Stimulated activated memory B cell treated with anti-CD40 and anti-IgM and Interleukin-4, amounts not matched to agents 10 μg/mL and 1 μg/mL and 100 μg/mL, for 72 hours (primary cell): ENCODE measurements around the gene LUZP2.

Source experiments
- ATAC-seq: fragments of 150-1000 bp; cut with Tn5 transposase; 2 replicates; pipeline ENCODE4 v1.10.0; 2021
- H3K27ac Mint-ChIP-seq: one replicate; pipeline ENCODE4 v1.8.0; 2022; ENCODE audit warnings: mild to moderate bottlenecking, mixed read lengths
- H3K27me3 Mint-ChIP-seq: one replicate; pipeline ENCODE4 v1.8.0; 2022; ENCODE audit warnings: mixed read lengths
- H3K36me3 Mint-ChIP-seq: one replicate; pipeline ENCODE4 v1.8.0; 2022; ENCODE audit warnings: mixed read lengths
- H3K4me1 Mint-ChIP-seq: one replicate; pipeline ENCODE4 v1.8.0; 2022; ENCODE audit warnings: mixed read lengths
- H3K4me3 Mint-ChIP-seq: one replicate; pipeline ENCODE4 v1.8.0; 2022; ENCODE audit warnings: mild to moderate bottlenecking, moderate library complexity, mixed read lengths
- H3K9me3 Mint-ChIP-seq: one replicate; pipeline ENCODE4 v1.8.0; 2022; ENCODE audit warnings: mixed read lengths

Gene LUZP2

DNA sequence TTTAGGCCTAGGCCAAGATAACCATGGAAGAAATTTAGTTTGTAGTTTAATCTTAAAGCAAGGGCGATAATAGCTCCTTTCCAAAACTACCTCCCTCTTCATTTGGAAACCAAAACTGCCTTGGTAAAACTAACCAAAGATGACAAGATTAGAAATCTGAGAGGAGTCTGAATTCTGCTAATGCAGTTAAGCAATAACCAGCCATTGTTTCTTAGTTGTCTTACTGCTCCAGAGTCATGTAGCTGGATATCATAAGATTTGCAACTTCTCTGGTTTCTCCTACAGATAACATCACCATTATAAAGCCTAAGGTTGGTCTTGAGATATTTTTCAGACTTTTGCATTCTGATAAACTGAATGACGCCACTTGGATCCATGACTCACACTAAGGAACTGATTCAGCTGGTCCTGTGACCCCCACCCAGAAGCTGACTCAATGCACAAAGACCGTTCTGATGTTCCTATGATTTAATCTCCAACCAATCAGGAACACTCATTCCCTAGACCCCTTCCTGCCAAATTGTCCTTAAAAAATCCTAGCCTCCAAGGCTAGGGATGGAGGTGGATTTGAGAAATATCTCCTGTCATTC, 200.8 kb downstream of the LUZP2 start:
- Mint-ChIP-seq H3K27ac (no peak overlapping the region), H3K27me3 (no peaks in the 10 kb centered on the region), H3K9me3 (peaks cover 6% of the 10 kb centered on the region), H3K4me1 (no peaks in the 10 kb centered on the region), H3K36me3 (no peaks in the 10 kb centered on the region), H3K4me3 (no peak overlapping the region)
- ATAC-seq, result no peak

DNA sequence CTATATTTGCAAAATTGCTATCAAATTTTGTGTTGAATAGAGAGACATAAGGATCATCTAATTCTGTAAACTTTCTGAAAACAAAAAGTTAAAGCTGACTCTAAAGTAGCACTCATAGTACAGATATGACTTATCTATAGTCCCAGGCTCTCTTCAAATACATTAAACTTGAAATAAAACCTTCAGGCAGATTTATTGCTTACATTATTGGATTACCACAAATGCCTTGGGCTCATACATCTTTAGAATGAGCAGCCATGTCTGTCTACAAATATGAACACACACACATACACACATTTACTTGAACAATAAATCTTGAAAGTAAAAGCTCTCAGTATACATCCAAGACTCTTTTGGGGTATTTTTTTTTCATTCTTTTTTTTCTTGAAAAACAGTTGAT, 207.9 kb downstream of the LUZP2 start:
- no peaks in the 10 kb centered on the region for H3K9me3 Mint-ChIP-seq
- no peak overlapping the region for H3K4me3 Mint-ChIP-seq
- H3K4me1 Mint-ChIP-seq, result no peaks in the 10 kb centered on the region
- no peak overlapping the region for H3K27ac Mint-ChIP-seq
- no peaks in the 10 kb centered on the region for H3K27me3 Mint-ChIP-seq
- no peaks in the 10 kb centered on the region for H3K36me3 Mint-ChIP-seq
- no peak for ATAC-seq

GRCh38 chr11:24705474-24705873, 208.6 kb downstream of the LUZP2 start:
- Mint-ChIP-seq H3K36me3 (no peaks in the 10 kb centered on the region), H3K4me1 (no peaks in the 10 kb centered on the region), H3K4me3 (no peak overlapping the region), H3K27ac (no peak overlapping the region), H3K27me3 (no peaks in the 10 kb centered on the region), H3K9me3 (no peaks in the 10 kb centered on the region)
- no peak for ATAC-seq

DNA sequence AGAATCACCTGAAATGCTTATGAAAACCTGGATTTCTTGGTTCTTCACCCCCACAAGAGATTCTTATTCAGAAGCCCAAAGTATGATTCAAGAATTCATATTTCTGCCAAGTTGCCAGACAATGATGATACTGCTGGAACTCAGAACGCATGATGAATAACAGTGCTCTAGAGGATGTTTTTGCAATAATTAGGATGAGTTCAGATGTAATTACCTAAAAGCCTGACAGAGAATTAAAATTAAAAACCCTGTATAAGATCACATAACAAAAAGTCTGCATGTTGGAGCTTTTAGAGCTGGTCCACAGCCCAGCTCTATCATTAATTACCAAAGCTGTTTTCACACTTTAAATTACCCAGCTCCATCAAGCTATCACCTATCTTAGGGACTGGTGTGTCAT, 211.8 kb downstream of the LUZP2 start:
- Mint-ChIP-seq H3K36me3 (no peaks in the 10 kb centered on the region), H3K9me3 (peaks cover 3% of the 10 kb centered on the region), H3K4me1 (no peaks in the 10 kb centered on the region), H3K27ac (no peak overlapping the region), H3K27me3 (no peaks in the 10 kb centered on the region), H3K4me3 (no peak overlapping the region)
- no peak for ATAC-seq

- ATAC-seq, result no peak
- Mint-ChIP-seq H3K4me1 (no peaks in the 10 kb centered on the region), H3K9me3 (peaks cover 3% of the 10 kb centered on the region), H3K4me3 (no peak overlapping the region), H3K27me3 (no peaks in the 10 kb centered on the region), H3K36me3 (no peaks in the 10 kb centered on the region), H3K27ac (no peak overlapping the region)
Measured at GRCh38 chr11:24709928-24710565, 213.2 kb downstream of the LUZP2 start.

DNA sequence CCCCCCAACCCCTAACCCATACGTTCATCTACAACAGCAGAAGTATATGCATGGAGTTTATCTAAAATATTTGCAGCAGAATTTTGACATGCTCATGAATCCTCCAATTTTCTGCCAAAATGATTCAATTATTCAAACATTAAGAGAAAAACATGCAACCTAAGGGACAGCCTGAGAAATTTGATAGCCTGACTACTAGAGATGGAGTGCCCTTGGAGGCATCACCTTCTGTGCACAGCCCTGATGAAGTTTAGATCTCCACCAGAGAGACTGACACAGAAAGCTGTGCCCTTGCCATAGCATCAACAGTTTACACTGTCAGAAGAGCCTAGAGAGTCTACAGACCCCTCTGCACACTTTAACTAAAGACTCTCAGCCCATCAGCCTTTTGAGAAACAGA, 217.7 kb downstream of the LUZP2 start:
- Mint-ChIP-seq H3K27me3 (no peaks in the 10 kb centered on the region), H3K9me3 (peaks cover 10% of the 10 kb centered on the region), H3K27ac (no peak overlapping the region), H3K4me1 (no peaks in the 10 kb centered on the region), H3K4me3 (no peak overlapping the region), H3K36me3 (no peaks in the 10 kb centered on the region)
- no peak for ATAC-seq

DNA sequence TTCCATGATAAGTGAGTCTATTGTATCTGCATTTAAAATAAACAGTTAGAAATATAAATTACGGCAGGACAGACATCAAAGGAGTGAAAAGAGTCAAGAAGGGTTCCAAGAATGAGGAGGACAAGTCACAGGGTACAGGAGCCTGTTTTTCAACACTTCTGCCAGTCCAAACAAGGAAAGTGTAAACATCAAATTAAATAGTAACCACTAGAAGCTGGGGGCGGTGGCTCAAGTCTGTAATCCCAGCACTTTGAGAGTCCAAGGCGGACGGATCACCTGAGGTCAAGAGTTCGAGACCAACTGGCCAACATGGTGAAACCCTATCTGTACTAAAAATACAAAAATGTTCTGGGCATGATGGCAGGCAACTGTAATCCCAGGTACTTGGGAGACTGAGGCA, 219.6 kb downstream of the LUZP2 start:
- Mint-ChIP-seq H3K9me3 (peaks cover 7% of the 10 kb centered on the region), H3K36me3 (no peaks in the 10 kb centered on the region), H3K4me3 (no peak overlapping the region), H3K27me3 (no peaks in the 10 kb centered on the region), H3K27ac (no peak overlapping the region), H3K4me1 (no peaks in the 10 kb centered on the region)
- ATAC-seq, result no peak

- Mint-ChIP-seq H3K4me3 (no peak overlapping the region), H3K27me3 (no peaks in the 10 kb centered on the region), H3K27ac (no peak overlapping the region), H3K36me3 (no peaks in the 10 kb centered on the region), H3K4me1 (no peaks in the 10 kb centered on the region), H3K9me3 (peaks cover 3% of the 10 kb centered on the region)
- ATAC-seq, result no peak
Measured at GRCh38 chr11:24723231-24723630, 226.4 kb downstream of the LUZP2 start.

DNA sequence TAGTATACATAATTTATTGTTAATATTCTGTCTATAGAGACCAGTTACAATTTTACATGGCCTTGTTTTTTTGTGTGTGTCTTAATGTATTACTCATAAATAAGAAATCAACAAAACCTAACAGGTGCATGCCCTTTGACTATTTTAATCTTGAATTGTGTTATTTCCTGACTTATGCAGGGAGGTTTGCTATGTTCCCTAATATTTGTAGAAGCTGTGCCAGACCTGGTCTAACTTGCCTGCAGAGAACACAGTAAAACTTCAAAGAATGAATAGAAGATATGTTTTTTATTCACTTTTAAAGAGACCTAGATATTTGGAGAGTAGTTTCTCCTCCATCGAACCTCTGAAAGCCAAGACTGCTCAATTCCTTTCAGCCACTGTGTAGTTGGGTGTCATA, 234.7 kb downstream of the LUZP2 start:
- peaks cover 9% of the 10 kb centered on the region for H3K9me3 Mint-ChIP-seq
- H3K4me3 Mint-ChIP-seq, result no peak overlapping the region
- H3K27ac Mint-ChIP-seq, result no peak overlapping the region
- H3K36me3 Mint-ChIP-seq, result no peaks in the 10 kb centered on the region
- H3K4me1 Mint-ChIP-seq, result no peaks in the 10 kb centered on the region
- no peak for ATAC-seq
- H3K27me3 Mint-ChIP-seq, result no peaks in the 10 kb centered on the region

GRCh38 chr11:24734742-24735237, 237.9 kb downstream of the LUZP2 start:
- no peak overlapping the region for H3K4me3 Mint-ChIP-seq
- H3K36me3 Mint-ChIP-seq, result no peaks in the 10 kb centered on the region
- peaks cover 5% of the 10 kb centered on the region for H3K9me3 Mint-ChIP-seq
- no peak overlapping the region for H3K27ac Mint-ChIP-seq
- no peak for ATAC-seq
- H3K27me3 Mint-ChIP-seq, result no peaks in the 10 kb centered on the region
- no peaks in the 10 kb centered on the region for H3K4me1 Mint-ChIP-seq

DNA sequence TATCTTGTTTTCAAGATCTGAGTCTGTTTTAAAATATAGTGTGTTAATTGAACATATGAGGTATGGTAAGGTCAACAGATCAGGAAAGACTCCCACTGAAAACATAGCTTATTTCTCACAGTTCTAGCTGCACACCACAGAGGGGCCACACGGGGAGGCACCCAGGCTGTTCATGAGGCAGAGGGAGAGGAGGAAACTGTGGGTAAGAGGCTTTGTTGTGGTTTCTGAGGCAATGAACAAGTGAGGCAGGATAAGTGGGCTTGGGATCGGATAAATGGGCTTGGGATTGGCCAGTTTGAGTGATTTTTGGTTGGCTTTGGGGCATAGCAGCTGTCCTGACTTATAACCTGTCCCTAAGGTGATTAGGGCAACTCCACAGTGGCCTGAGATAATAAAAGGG, 242.1 kb downstream of the LUZP2 start:
- no peaks in the 10 kb centered on the region for H3K36me3 Mint-ChIP-seq

GRCh38 chr11:24739637-24740036, 242.8 kb downstream of the LUZP2 start:
- H3K27ac Mint-ChIP-seq, result no peak overlapping the region
- H3K27me3 Mint-ChIP-seq, result no peaks in the 10 kb centered on the region
- no peak overlapping the region for H3K4me3 Mint-ChIP-seq
- peaks cover 9% of the 10 kb centered on the region for H3K9me3 Mint-ChIP-seq
- no peak for ATAC-seq
- no peaks in the 10 kb centered on the region for H3K4me1 Mint-ChIP-seq
- H3K36me3 Mint-ChIP-seq, result no peaks in the 10 kb centered on the region

More for the DNA sequence above, 242.1 kb downstream of the LUZP2 start:
- H3K27me3 Mint-ChIP-seq, result no peaks in the 10 kb centered on the region
- H3K9me3 Mint-ChIP-seq, result peaks cover 5% of the 10 kb centered on the region
- ATAC-seq, result no peak
- H3K4me1 Mint-ChIP-seq, result no peaks in the 10 kb centered on the region
- H3K27ac Mint-ChIP-seq, result no peak overlapping the region
- H3K4me3 Mint-ChIP-seq, result no peak overlapping the region

DNA sequence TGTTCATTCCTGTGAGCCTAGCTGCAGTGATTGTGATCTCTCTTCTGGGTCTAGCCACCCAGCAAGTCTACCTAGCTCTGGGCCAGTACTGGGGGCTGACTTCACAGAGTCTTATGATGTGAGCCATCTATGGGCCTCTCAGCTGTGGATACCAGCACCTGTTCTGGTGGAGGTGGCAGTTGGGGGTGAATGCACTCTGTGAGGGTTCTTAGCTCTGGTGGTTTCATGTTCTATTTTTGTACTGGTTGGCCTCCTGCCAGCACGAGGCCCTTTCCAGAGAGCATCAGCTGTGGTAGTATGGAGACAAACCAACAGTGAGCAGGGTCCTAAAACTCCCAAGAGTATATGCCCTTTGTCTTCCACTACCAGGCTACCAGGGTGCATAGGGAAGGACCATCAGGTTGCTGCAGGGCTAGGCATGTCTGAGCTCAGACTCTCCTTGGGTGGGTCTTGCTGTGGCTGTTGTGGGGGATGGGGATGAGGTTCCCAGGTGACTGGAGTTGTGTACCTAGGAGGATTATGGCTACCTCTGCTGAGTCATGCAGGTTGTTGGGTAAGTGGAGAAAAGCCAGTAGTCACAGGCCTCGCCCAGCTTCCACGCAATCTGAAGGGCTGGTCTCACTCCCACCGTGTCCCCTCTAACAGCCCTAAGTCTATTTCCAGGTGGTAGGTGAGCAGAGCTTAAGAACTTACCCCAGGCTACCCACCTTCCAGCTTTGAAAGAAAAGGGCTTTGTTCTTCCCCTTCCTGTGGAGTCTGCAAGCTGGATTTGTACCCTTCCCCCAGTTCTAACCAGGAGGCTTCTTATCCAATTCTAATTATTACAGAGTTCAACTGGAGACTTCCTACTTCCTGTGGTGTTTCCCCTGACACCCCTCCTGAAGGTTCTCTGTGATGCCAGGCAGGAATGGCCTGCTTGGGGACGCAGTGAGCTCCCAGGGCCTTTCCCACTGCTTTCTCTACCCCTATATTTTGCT, 250.7 kb downstream of the LUZP2 start:
- H3K36me3 Mint-ChIP-seq, result no peaks in the 10 kb centered on the region
- ATAC-seq, result no peak
- no peaks in the 10 kb centered on the region for H3K27me3 Mint-ChIP-seq
- H3K4me1 Mint-ChIP-seq, result no peaks in the 10 kb centered on the region
- H3K4me3 Mint-ChIP-seq, result no peak overlapping the region
- no peak overlapping the region for H3K27ac Mint-ChIP-seq
- H3K9me3 Mint-ChIP-seq, result peaks cover 5% of the 10 kb centered on the region

- no peaks in the 10 kb centered on the region for H3K36me3 Mint-ChIP-seq
- no peak overlapping the region for H3K4me3 Mint-ChIP-seq
- ATAC-seq, result no peak
- no peaks in the 10 kb centered on the region for H3K27me3 Mint-ChIP-seq
- no peak overlapping the region for H3K27ac Mint-ChIP-seq
- no peaks in the 10 kb centered on the region for H3K4me1 Mint-ChIP-seq
- peaks cover 5% of the 10 kb centered on the region for H3K9me3 Mint-ChIP-seq
Measured at GRCh38 chr11:24748261-24748660, 251.4 kb downstream of the LUZP2 start.

- Mint-ChIP-seq H3K9me3 (no peaks in the 10 kb centered on the region), H3K4me1 (no peaks in the 10 kb centered on the region), H3K27ac (no peak overlapping the region), H3K27me3 (no peaks in the 10 kb centered on the region), H3K36me3 (no peaks in the 10 kb centered on the region), H3K4me3 (no peak overlapping the region)
- no peak for ATAC-seq
Measured at GRCh38 chr11:24754406-24754805, 257.6 kb downstream of the LUZP2 start.
